ENCODE results near the gene DHRS2.
A peak's percentile ranks its signal among the peaks of the same experiment; 100 is the strongest.
"Not testable (repeated sequence)": the region's sequence is repeated elsewhere in the genome, so short reads cannot be mapped to it uniquely, and the experiment has no call there.

Gene DHRS2

GRCh38 chr14:23634698-23635412 lies 1.3 kb upstream of the DHRS2 start:
- not testable (repeated sequence) for DNase-seq

DNA sequence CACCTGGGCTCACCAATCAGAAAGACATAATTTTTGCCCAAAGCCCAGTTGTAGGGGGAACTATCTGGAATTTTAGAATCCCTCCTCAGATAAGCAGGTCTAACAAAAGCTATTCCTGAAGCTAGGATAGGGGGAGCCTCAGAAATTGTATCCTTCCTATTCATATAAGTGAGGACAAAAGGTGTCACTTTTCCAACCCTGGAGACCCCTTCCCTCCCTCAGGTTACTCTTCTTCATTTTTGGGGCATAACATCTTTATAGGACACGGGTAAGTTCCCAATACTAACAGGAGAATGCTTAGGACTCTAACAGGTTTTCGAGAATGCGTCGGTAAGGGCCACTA lies 1.1 kb downstream of the DHRS2 start:
- DNase-seq = not testable (repeated sequence)

DNA sequence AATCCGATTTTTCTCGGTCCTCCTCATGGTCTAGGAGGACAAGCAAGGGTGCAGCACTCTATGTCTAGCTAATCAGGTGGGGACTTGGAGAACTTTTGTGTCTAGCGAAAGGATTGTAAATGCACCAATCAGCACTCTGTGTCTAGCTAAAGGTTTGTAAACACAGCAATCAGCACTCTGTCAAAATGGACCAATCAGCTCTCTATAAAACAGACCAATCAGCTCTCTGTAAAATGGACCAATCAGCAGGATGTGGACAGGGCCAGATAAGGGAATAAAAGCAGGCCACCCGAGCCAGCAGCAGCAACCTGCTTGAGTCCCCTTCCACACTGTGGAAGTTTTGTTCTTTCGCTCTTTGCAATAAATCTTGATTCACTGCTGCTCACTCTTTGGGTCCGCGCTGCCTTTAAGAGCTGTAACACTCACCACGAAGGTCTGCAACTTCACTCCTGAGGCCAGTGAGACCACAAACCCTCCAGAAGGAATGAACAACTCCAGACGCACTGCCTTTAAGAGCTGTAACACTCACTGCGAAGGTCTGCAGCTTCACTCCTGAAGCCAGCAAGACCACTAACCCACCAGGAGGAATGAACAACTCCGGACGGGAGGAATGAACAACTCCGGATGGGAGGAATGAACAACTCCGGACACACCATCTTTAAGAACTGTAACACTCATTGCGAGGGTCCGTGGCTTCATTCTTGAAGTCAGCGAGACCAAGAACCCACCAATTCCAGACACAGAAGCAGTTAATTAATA lies 1.7 kb downstream of the DHRS2 start:
- not testable (repeated sequence) for DNase-seq

DNA sequence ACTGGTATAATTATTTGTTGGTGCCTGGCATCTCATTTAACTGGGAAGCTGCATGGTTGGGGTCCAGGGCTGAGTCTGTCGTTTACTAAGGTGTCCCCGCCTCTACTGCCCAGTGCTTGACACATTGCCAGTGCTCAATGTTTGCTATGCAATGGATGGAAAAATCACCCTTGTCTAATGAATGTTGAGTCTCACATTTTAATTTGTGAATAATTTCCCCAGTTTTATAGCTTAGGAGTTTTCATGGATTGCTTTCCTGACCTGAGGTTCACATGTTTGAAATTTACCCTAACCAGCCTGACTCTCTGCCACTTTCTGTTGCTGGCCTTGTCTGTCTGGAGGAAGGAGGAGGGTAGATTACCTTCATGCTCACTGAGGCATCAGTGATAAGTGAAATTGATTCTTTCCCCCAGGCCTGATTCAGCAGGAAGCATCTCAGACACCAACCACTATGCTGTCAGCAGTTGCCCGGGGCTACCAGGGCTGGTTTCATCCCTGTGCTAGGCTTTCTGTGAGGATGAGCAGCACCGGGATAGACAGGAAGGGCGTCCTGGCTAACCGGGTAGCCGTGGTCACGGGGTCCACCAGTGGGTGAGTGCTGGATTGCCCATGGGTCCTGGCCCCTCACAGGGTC lies 2.4 kb downstream of the DHRS2 start:
- DNase-seq = no peak

- no peak for DNase-seq
These were observed 3.1 kb downstream of the DHRS2 start for GRCh38 chr14:23639048-23639890.

- no peak for DNase-seq
These were observed 3.8 kb downstream of the DHRS2 start for GRCh38 chr14:23639891-23640523.

GRCh38 chr14:23640524-23641141 lies 4.5 kb downstream of the DHRS2 start:
- peak; percentile 68 for DNase-seq

GRCh38 chr14:23641180-23641914 lies 5.2 kb downstream of the DHRS2 start:
- DNase-seq = no peak

GRCh38 chr14:23641915-23642588 lies 5.9 kb downstream of the DHRS2 start:
- peak; percentile 4 for DNase-seq

DNA sequence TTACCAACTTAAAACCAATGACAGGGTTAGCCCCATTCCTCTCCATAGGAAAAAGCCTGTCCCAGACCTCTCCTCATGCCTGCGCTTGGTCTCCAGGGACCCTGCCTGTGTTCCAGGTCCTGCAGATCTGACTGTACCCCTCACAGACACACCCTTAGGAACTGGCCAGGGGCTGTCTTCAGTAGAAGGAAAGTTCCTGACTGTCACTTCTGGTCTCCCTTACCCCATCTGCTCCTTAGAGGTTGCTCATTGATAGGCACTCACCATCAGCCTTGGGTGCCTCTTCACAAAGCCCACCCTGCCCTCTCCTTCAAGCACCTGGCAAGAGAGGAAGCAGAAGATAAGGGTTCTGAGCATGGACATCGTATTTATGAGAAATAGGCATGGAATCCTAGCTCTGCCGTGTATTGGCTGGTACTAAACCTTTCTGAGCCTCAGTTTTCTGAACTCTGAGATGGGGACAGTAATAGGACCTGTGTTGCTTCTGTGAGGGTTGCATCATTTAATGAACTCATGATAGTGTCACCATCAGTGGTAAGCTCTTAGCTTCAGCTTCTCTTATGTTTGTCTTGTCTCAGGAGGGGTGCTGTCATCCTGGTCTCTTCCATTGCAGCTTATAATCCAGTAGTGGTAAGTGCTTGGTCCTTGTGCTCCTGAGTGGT lies 7.5 kb downstream of the DHRS2 start:
- DNase-seq = no peak

DNA sequence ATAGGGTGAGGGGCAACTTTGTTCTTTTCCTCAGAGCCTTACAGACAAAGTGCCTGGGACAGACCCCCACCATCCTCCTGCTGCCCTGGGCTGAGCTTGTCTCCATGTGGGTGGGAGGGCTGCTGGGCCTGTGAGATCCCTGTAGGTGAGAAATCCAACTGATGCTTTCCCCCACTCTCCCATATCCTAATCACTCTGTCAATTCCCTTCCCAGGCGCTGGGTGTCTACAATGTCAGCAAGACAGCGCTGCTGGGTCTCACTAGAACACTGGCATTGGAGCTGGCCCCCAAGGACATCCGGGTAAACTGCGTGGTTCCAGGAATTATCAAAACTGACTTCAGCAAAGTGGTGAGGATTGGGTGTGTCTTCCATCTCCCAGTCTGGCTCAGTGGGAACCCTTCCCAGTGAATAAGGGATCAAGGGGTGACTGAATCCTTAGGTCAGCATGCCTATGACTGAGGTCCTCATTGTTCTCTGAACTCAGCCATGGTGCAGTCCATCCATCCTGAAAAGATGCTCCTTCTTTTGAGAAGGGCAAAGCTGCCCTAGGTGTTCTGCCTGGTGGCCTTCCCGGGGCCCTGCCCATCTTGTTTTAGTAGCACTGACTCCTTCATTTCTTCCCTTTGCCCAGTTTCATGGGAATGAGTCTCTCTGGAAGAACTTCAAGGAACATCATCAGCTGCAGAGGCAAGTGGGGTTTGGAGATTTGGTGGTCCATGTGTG lies 8.2 kb downstream of the DHRS2 start:
- no peak for DNase-seq

- DNase-seq = no peak
These were observed 8.8 kb downstream of the DHRS2 start for GRCh38 chr14:23644919-23645336.

- no peak for DNase-seq
These were observed 9.3 kb downstream of the DHRS2 start for GRCh38 chr14:23645504-23645811.

GRCh38 chr14:23645812-23646647 lies 9.9 kb downstream of the DHRS2 start:
- DNase-seq = no peak

DNA sequence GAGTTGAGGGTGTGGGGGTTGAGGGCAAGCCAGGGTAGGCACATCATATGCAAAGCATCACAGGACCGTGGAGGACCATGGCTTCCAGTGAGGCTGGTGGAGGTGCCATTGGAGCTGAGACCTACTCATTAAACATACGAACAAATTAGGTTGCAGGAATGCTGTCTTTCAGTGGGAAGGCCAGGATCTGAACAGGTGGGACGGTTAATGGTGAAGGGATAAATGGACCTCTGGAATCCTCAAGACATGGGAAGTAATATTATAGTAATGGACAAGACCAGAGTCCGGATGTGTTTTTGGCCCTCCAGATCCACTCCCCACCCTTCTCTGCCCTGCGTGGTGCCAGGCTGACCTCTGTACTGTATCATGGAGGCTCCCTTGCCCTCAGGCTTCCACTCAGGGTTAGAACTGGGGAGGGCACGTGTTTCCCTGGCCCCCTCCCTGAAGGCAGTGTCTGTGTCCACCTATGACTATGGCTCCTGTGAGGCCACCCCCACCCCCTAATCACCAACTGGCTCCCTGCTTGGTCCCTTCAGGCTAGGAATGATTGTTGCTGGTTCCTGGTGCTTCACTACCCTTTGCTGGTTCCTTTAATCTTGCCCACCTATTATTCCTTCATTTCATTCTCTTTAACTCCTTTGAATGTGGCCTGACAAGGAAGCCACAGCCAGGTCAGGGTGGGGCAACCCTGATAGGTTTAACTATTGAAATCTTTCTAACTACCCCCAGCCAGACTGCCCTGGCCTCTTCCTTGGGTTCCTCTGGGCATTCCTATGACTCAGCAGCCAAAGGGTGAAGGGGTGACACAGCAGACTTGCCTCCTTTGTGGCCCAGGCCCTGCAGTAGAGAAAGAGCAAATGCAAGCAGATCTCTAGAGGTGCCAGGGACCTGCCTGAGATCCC lies 10.7 kb downstream of the DHRS2 start:
- no peak for DNase-seq

GRCh38 chr14:23647619-23648018 lies 11.5 kb downstream of the DHRS2 start:
- no peak for DNase-seq

GRCh38 chr14:23648764-23649460 lies 12.7 kb downstream of the DHRS2 start:
- no peak for DNase-seq

Data from NCI-H69 (cell line).